ENCODE data around the gene CXCL16. TPM values are rescaled to one million over a fixed set of nuclear protein-coding genes. Genes with fewer than 3 reads are reported as not detected.
A peak's percentile ranks its signal among the peaks of the same experiment; 100 is the strongest.

The CXCL16 gene
- total and polyA plus RNA-seq, 2 of the 13 experiments (the other 11 are each of a cell fraction or from before 2014, with no cell fraction given): 9.4 to 101 TPM

DNA sequence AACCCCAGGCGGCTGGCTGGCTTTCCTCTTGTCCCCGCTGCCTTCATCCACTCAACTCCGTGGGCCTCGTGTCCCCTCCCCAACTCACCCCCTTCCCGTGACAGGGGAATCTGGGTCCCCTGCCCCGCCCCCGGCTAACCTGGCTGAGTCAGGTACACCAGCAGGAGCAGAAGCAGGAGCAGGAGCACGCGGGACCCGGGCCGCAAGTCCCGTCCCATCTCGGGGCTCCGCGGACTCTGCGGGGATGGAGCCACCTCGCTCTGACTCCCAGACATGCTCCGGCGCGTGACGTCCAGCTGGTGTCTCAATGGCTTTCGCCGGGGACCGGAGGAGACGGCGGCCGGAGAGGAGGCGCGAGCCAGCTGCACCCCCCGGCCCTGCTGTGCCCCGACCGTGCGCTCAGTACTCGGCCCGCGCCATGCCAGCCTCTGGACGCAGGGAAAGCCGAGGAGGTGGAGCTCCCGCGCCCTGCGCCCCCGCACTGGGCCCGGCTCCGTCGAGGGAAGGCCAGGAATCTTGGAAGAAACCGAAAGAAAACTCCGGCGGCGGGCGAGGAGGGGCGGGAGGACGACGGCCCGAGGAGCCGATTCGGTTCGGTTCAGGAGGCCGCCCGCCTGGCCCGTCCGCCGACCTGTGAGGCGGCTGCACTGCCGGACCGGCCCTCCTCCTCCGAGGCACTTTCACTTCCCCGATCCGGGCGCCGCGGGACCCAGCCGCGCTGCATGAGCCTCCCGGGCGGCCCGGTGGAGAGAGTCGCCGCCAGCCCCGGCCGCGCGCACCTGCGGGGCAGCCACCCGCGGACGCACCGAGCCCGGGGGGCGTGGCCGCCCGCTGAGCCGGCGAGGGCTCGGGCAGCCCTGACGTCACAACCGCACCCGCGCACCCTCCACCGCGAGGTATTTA is at the start of gene CXCL16, which contains the start of gene ZMYND15 (continued):
- TF ChIP-seq, protein P1, sequence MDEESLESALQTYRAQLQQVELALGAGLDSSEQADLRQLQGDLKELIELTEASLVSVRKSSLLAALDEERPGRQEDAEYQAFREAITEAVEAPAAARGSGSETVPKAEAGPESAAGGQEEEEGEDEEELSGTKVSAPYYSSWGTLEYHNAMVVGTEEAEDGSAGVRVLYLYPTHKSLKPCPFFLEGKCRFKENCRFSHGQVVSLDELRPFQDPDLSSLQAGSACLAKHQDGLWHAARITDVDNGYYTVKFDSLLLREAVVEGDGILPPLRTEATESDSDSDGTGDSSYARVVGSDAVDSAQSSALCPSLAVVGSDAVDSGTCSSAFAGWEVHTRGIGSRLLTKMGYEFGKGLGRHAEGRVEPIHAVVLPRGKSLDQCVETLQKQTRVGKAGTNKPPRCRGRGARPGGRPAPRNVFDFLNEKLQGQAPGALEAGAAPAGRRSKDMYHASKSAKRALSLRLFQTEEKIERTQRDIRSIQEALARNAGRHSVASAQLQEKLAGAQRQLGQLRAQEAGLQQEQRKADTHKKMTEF (CRISPR knock-in tag; IDR thresholded peaks at IDR 0.05): peak; percentile 76; the same call in 1 of the 2 replicates
- TF ChIP-seq, protein P2, sequence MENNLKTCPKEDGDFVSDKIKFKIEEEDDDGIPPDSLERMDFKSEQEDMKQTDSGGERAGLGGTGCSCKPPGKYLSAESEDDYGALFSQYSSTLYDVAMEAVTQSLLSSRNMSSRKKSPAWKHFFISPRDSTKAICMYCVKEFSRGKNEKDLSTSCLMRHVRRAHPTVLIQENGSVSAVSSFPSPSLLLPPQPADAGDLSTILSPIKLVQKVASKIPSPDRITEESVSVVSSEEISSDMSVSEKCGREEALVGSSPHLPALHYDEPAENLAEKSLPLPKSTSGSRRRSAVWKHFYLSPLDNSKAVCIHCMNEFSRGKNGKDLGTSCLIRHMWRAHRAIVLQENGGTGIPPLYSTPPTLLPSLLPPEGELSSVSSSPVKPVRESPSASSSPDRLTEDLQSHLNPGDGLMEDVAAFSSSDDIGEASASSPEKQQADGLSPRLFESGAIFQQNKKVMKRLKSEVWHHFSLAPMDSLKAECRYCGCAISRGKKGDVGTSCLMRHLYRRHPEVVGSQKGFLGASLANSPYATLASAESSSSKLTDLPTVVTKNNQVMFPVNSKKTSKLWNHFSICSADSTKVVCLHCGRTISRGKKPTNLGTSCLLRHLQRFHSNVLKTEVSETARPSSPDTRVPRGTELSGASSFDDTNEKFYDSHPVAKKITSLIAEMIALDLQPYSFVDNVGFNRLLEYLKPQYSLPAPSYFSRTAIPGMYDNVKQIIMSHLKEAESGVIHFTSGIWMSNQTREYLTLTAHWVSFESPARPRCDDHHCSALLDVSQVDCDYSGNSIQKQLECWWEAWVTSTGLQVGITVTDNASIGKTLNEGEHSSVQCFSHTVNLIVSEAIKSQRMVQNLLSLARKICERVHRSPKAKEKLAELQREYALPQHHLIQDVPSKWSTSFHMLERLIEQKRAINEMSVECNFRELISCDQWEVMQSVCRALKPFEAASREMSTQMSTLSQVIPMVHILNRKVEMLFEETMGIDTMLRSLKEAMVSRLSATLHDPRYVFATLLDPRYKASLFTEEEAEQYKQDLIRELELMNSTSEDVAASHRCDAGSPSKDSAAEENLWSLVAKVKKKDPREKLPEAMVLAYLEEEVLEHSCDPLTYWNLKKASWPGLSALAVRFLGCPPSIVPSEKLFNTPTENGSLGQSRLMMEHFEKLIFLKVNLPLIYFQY (CRISPR knock-in tag; IDR thresholded peaks at IDR 0.05; ENCODE audit: borderline replicate concordance): no peak
- TF ChIP-seq MAFK (conservative IDR thresholded peaks at IDR 0.05 in 1 of 2, IDR thresholded peaks at IDR 0.05 in 1 of 2; ENCODE audit: low read length in 2 of 2) (no peak), ZNF619 (CRISPR knock-in tag; IDR thresholded peaks at IDR 0.05) (no peak), CREB1 (IDR thresholded peaks at IDR 0.05) (peak; percentile 87), CREB1 (CRISPR knock-in tag; IDR thresholded peaks at IDR 0.05) (no peak), ZNF317 (CRISPR knock-in tag; IDR thresholded peaks at IDR 0.05) (peak; percentile 72), SALL2 (CRISPR knock-in tag; IDR thresholded peaks at IDR 0.05) (peak; percentile 49; the same call in 1 of the 2 replicates), ZFP37 (CRISPR knock-in tag; IDR thresholded peaks at IDR 0.05; ENCODE audit: borderline replicate concordance) (no peak), NCOA5 (CRISPR knock-in tag; IDR thresholded peaks at IDR 0.05) (no peak), SNAPC2 (CRISPR knock-in tag; IDR thresholded peaks at IDR 0.05) (no peak), NBN (conservative IDR thresholded peaks at IDR 0.05) (no peak), SRSF1 (optimal IDR thresholded peaks at IDR 0.05; ENCODE audit: low read depth, low read length) (no peak), HNF4A (CRISPR knock-in tag; IDR thresholded peaks at IDR 0.05) (no peak), CHD2 (IDR thresholded peaks at IDR 0.05; ENCODE audit: low read depth, low read length) (no peak)
- TF ChIP-seq, protein P3, sequence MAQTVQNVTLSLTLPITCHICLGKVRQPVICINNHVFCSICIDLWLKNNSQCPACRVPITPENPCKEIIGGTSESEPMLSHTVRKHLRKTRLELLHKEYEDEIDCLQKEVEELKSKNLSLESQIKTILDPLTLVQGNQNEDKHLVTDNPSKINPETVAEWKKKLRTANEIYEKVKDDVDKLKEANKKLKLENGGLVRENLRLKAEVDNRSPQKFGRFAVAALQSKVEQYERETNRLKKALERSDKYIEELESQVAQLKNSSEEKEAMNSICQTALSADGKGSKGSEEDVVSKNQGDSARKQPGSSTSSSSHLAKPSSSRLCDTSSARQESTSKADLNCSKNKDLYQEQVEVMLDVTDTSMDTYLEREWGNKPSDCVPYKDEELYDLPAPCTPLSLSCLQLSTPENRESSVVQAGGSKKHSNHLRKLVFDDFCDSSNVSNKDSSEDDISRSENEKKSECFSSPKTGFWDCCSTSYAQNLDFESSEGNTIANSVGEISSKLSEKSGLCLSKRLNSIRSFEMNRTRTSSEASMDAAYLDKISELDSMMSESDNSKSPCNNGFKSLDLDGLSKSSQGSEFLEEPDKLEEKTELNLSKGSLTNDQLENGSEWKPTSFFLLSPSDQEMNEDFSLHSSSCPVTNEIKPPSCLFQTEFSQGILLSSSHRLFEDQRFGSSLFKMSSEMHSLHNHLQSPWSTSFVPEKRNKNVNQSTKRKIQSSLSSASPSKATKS (CRISPR knock-in tag; IDR thresholded peaks at IDR 0.05): no peak
- TF ChIP-seq, protein P4, sequence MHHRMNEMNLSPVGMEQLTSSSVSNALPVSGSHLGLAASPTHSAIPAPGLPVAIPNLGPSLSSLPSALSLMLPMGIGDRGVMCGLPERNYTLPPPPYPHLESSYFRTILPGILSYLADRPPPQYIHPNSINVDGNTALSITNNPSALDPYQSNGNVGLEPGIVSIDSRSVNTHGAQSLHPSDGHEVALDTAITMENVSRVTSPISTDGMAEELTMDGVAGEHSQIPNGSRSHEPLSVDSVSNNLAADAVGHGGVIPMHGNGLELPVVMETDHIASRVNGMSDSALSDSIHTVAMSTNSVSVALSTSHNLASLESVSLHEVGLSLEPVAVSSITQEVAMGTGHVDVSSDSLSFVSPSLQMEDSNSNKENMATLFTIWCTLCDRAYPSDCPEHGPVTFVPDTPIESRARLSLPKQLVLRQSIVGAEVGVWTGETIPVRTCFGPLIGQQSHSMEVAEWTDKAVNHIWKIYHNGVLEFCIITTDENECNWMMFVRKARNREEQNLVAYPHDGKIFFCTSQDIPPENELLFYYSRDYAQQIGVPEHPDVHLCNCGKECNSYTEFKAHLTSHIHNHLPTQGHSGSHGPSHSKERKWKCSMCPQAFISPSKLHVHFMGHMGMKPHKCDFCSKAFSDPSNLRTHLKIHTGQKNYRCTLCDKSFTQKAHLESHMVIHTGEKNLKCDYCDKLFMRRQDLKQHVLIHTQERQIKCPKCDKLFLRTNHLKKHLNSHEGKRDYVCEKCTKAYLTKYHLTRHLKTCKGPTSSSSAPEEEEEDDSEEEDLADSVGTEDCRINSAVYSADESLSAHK (CRISPR knock-in tag; IDR thresholded peaks at IDR 0.05; ENCODE audit: borderline replicate concordance): no peak
- TF ChIP-seq, protein P5, sequence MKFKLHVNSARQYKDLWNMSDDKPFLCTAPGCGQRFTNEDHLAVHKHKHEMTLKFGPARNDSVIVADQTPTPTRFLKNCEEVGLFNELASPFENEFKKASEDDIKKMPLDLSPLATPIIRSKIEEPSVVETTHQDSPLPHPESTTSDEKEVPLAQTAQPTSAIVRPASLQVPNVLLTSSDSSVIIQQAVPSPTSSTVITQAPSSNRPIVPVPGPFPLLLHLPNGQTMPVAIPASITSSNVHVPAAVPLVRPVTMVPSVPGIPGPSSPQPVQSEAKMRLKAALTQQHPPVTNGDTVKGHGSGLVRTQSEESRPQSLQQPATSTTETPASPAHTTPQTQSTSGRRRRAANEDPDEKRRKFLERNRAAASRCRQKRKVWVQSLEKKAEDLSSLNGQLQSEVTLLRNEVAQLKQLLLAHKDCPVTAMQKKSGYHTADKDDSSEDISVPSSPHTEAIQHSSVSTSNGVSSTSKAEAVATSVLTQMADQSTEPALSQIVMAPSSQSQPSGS (CRISPR knock-in tag; IDR thresholded peaks at IDR 0.05): no peak

Measured in HepG2 (cell line).